ENCODE measurements around the gene BST2.

GRCh38 chr19:17385878-17386611 lies 19.4 kb downstream of the BST2 start:
- TF ChIP-seq RARB (CRISPR knock-in tag; IDR thresholded peaks at IDR 0.05) (no peak), ZFP3 (CRISPR knock-in tag; IDR thresholded peaks at IDR 0.05) (no peak), ISL1 (CRISPR knock-in tag; IDR thresholded peaks at IDR 0.05) (no peak), CSRNP3 (CRISPR knock-in tag; IDR thresholded peaks at IDR 0.05) (no peak), ZNF8 (CRISPR knock-in tag; IDR thresholded peaks at IDR 0.05) (no peak)

Measured in SK-N-SH treated with all-trans-retinoic acid at 6 μM for 48 hours (cell line).